Body of pancreas (tissue), 4 donors: ENCODE measurements around the gene SLC1A7. TPM values are rescaled to one million over a fixed set of nuclear protein-coding genes. Genes with fewer than 3 reads are reported as not detected.

Source experiments
- ATAC-seq: fragments of 150-250 bp; one replicate; pipeline ENCODE4 v1.9.1; 2016
- DNase-seq, 4 donors: peaks; one replicate each; pipeline ENCODE4 v3.0.0-alpha.2; 2019
- H3K27ac ChIP-seq, 4 donors: fragments of 200-600 bp; sonication (generic); 1 replicate in 3 of 4; 2 replicates in 1 of 4; pipeline versions ENCODE4 v1.5.1 to v1.6.1; 2016 to 2019; ENCODE audit warnings: mild to moderate bottlenecking in 1 of 4, mixed read lengths in 1 of 4, moderate library complexity in 1 of 4
- H3K27me3 ChIP-seq, 2 donors: fragments of 200-600 bp; sonication (generic); one replicate each; pipeline ENCODE4 v1.6.0; 2016; ENCODE audit warnings: mild to moderate bottlenecking in 1 of 2
- H3K36me3 ChIP-seq, 2 donors: fragments of 200-600 bp; sonication (generic); replicated peaks in 1 of 2; 2 replicates each; pipeline ENCODE4 v1.5.1; 2016; ENCODE audit warnings: low read depth in 2 of 2; ENCODE audit not compliant: insufficient read depth in 1 of 2
- H3K4me1 ChIP-seq: fragments of 200-600 bp; sonication (generic); one replicate; pipeline ENCODE4 v1.6.0; 2016
- H3K4me3 ChIP-seq, 2 donors: fragments of 200-600 bp; sonication (generic); 1 replicate in 1 of 2; 2 replicates in 1 of 2; pipeline ENCODE4 v1.5.1; 2016 to 2019
- H3K9me3 ChIP-seq, 3 donors: fragments of 200-600 bp; sonication (generic); 1 replicate in 2 of 3; 2 replicates in 1 of 3; pipeline ENCODE4 v1.5.1; 2016
- CTCF ChIP-seq, 7 experiments: fragments of 450-650 bp in 4 of 7; fragments of 200-600 bp in 3 of 7; sonication (generic) in 3 of 7; IDR thresholded peaks; one replicate each; pipeline ENCODE4 v1.5.1; 2016 to 2019; ENCODE audit warnings: antibody characterized with exemption in 7 of 7
- POLR2A ChIP-seq, 3 donors: fragments of 450-650 bp; IDR thresholded peaks; one replicate each; pipeline ENCODE4 v1.6.1; 2016; ENCODE audit warnings: antibody characterized with exemption in 3 of 3, mild to moderate bottlenecking in 2 of 3
- whole genome bisulfite sequencing, 2 donors: methylation state at CpG; one replicate each; pipeline ENCODE4 v1.1.5; 2017; 5-methylcytosine and 5-hydroxymethylcytosine counted together
- intact Hi-C: fragments of 100-400 bp; cut with DNase I; formaldehyde crosslinking; loops from one replicate; pipeline ENCODE4 v1.15.1; 2023
- total RNA-seq, 2 donors: library from RNA; depleted of rRNA; stranded (reverse); fragments of >200 nt; gene quantifications; one replicate each; pipeline ENCODE4 v1.1.0, GENCODE V29; 2016

SLC1A7 gene
- total RNA-seq, 2 donors from 2014 or later = not detected

GRCh38 chr1:53108646-53109580 is 33.5 kb downstream of the SLC1A7 start:
- no peak overlapping the region for H3K27ac ChIP-seq
- H3K9me3 ChIP-seq = no peaks in the 10 kb centered on the region
- H3K27me3 ChIP-seq = no peaks in the 10 kb centered on the region
- intact Hi-C loops = no loop called here
- TF ChIP-seq POLR2A (IDR thresholded peaks at IDR 0.05) (no peak), CTCF (IDR thresholded peaks at IDR 0.05) (no peak)
- H3K4me3 ChIP-seq = no peak overlapping the region
- no peaks in the 10 kb centered on the region for H3K36me3 ChIP-seq
- peaks cover 12% of the 10 kb centered on the region for H3K4me1 ChIP-seq
- ATAC-seq (peak; percentile 72), DNase-seq (peak in 1 of 4 donors; percentile 20)
- 44 to 45% methylated on average over 10 to 14 of the region's 14 CpGs for WGBS, 2 donors

GRCh38 chr1:53107570-53108322 is 34.7 kb downstream of the SLC1A7 start:
- Histone ChIP-seq H3K27ac (no peak overlapping the region), H3K36me3 (no peaks in the 10 kb centered on the region), H3K4me1 (peaks cover 12% of the 10 kb centered on the region), H3K27me3 (no peaks in the 10 kb centered on the region), H3K9me3 (no peaks in the 10 kb centered on the region), H3K4me3 (no peak overlapping the region)
- intact Hi-C loops = no loop called here
- ATAC-seq = no peak
- DNase-seq = peak in 1 of 4 donors; percentile 31
- 52 to 62% methylated on average over 15 of the region's 15 CpGs for WGBS, 2 donors
- TF ChIP-seq POLR2A (IDR thresholded peaks at IDR 0.05) (no peak), CTCF (IDR thresholded peaks at IDR 0.05) (no peak)

GRCh38 chr1:53107090-53107489 is 35.3 kb downstream of the SLC1A7 start:
- Histone ChIP-seq H3K27me3 (no peaks in the 10 kb centered on the region), H3K4me3 (no peak overlapping the region), H3K36me3 (no peaks in the 10 kb centered on the region), H3K4me1 (peaks cover 12% of the 10 kb centered on the region), H3K27ac (no peak overlapping the region), H3K9me3 (no peaks in the 10 kb centered on the region)
- DNase-seq (no peak), ATAC-seq (no peak)
- TF ChIP-seq CTCF (IDR thresholded peaks at IDR 0.05) (no peak), POLR2A (IDR thresholded peaks at IDR 0.05) (no peak)
- intact Hi-C loops = no loop called here
- WGBS, 2 donors = 87 to 92% methylated on average over 7 of the region's 7 CpGs

- TF ChIP-seq POLR2A (IDR thresholded peaks at IDR 0.05) (no peak), CTCF (IDR thresholded peaks at IDR 0.05) (no peak)
- DNase-seq (no peak), ATAC-seq (no peak)
- Histone ChIP-seq H3K4me3 (no peak overlapping the region), H3K36me3 (no peaks in the 10 kb centered on the region), H3K27ac (no peak overlapping the region), H3K9me3 (no peaks in the 10 kb centered on the region), H3K27me3 (no peaks in the 10 kb centered on the region), H3K4me1 (peaks cover 9% of the 10 kb centered on the region)
- 66 to 70% methylated on average over 8 of the region's 8 CpGs for WGBS, 2 donors
- intact Hi-C loops = no loop called here
Observed at GRCh38 chr1:53104289-53104913, 38.0 kb downstream of the SLC1A7 start.
